NCI-H748 (cell line): ENCODE data around the gene KCNQ2.

ENCODE experiments used
- DNase-seq: peaks from one replicate; lab custom pipeline; 2025; ENCODE audit not compliant: unreplicated experiment; lab: John Stamatoyannopoulos, UW

Gene KCNQ2

GRCh38 chr20:63439866-63440265 is 32.6 kb downstream of the KCNQ2 start:
- no peak for DNase-seq

- DNase-seq: no peak
These were observed 34.3 kb downstream of the KCNQ2 start for GRCh38 chr20:63438121-63438520.

- no peak for DNase-seq
These were observed 36.9 kb downstream of the KCNQ2 start for GRCh38 chr20:63435552-63435951.

GRCh38 chr20:63434599-63435378 is 37.7 kb downstream of the KCNQ2 start:
- peak; percentile 61 for DNase-seq

- no peak for DNase-seq
These were observed 38.5 kb downstream of the KCNQ2 start for GRCh38 chr20:63433756-63434531.

GRCh38 chr20:63433351-63433750 is 39.1 kb downstream of the KCNQ2 start:
- DNase-seq: no peak

- peak; percentile 9 for DNase-seq
These were observed 39.7 kb downstream of the KCNQ2 start for GRCh38 chr20:63432577-63433325.

GRCh38 chr20:63431944-63432343 is 40.5 kb downstream of the KCNQ2 start:
- DNase-seq: no peak

- no peak for DNase-seq
These were observed 41.6 kb downstream of the KCNQ2 start for GRCh38 chr20:63430891-63431290.

GRCh38 chr20:63429992-63430391 is 42.5 kb downstream of the KCNQ2 start:
- DNase-seq: no peak

GRCh38 chr20:63428906-63429575 is 43.4 kb downstream of the KCNQ2 start:
- DNase-seq: no peak

GRCh38 chr20:63427724-63428330 is 44.6 kb downstream of the KCNQ2 start:
- no peak for DNase-seq

- no peak for DNase-seq
These were observed 45.2 kb downstream of the KCNQ2 start for GRCh38 chr20:63427206-63427605.

- DNase-seq: peak; percentile 7
These were observed 46.5 kb downstream of the KCNQ2 start for GRCh38 chr20:63425846-63426485.

GRCh38 chr20:63424613-63425012 is 47.8 kb downstream of the KCNQ2 start:
- DNase-seq: no peak

- DNase-seq: no peak
These were observed 48.7 kb downstream of the KCNQ2 start for GRCh38 chr20:63423751-63424150.

GRCh38 chr20:63422653-63423052 is 49.8 kb downstream of the KCNQ2 start:
- no peak for DNase-seq

- DNase-seq: no peak
These were observed 50.5 kb downstream of the KCNQ2 start for GRCh38 chr20:63421913-63422312.

GRCh38 chr20:63421094-63421692 is 51.3 kb downstream of the KCNQ2 start:
- DNase-seq: no peak
